GM20000 (cell line): ENCODE results near the gene TMEM132A.
A peak's percentile ranks its signal among the peaks of the same experiment; 100 is the strongest.

Source experiments
- DNase-seq: peaks from one replicate; pipeline ENCODE4 v3.0.0; 2012; ENCODE audit warnings: low spot score
- TF ChIP-seq, protein P1 (sequence below): IDR thresholded peaks from 2 replicates; pipeline ENCODE4 v1.5.1; 2012; ENCODE audit warnings: mild to moderate bottlenecking, control low read depth; ENCODE audit errors: extremely low read depth, missing control alignments

TMEM132A gene

DNA sequence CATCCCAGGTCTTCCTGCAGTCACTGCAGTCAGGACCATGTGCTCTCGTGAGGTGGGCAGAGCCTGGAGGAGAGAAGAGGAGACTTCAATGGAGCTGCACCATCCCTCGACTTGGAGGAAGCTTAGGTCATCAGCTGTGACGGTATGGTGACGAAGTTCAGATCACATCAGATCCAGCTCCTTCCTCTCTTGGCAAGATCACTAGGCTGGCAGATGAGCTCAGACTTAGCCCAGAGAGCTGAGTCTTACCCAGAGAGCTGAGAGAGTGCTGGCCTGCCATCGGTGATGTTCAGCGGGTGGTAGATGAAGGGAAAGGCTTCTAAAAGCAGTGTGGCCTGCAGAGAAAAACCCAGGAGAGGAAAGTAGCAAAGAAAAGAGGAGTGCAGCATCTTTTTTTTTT lies 29.5 kb downstream of the TMEM132A start:
- no peak for DNase-seq

DNA sequence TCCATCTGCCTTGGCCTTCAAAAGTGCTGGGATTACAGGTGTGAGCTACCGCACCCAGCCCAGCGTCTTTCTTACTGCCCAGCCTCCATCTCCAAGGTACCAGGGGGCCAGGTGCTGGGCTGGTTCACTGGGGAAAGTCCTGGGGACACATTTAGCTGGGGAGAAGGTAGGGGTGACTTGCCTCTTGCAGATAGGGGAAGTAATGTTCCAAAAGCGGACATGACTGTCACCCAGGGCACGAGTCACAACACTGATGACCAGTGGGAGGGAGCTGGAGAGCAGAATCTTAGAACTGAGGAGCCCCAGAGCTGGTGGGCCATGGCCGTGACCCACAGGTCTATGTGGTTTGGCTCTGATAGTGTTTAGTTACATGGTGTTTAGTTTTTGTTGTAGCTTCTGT lies 30.2 kb downstream of the TMEM132A start:
- TF ChIP-seq, protein P1, sequence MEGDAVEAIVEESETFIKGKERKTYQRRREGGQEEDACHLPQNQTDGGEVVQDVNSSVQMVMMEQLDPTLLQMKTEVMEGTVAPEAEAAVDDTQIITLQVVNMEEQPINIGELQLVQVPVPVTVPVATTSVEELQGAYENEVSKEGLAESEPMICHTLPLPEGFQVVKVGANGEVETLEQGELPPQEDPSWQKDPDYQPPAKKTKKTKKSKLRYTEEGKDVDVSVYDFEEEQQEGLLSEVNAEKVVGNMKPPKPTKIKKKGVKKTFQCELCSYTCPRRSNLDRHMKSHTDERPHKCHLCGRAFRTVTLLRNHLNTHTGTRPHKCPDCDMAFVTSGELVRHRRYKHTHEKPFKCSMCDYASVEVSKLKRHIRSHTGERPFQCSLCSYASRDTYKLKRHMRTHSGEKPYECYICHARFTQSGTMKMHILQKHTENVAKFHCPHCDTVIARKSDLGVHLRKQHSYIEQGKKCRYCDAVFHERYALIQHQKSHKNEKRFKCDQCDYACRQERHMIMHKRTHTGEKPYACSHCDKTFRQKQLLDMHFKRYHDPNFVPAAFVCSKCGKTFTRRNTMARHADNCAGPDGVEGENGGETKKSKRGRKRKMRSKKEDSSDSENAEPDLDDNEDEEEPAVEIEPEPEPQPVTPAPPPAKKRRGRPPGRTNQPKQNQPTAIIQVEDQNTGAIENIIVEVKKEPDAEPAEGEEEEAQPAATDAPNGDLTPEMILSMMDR, result no peak
- DNase-seq, result peak; percentile 56

More for the DNA sequence above, 29.5 kb downstream of the TMEM132A start:
- TF ChIP-seq, protein P1, result no peak

DNA sequence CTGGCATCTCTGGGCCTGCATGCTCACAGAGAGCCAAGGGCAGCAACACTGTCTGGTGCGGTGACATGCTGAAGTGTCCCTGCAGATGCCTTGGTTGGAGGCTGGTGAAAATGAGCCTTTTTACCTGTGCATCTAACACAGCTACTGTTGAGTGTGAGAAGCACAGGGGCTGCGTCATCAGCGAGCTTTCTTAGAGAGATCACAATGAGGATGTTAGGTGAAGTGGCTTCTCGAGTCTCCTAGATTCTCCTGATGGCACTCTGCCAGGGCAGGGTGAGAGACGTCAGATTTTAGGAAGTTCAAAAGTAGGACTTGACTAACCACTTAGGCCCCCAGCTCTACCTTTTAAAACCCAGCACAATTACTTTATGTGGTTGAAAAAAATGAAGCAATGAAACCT lies 31.3 kb downstream of the TMEM132A start:
- TF ChIP-seq, protein P1, result no peak
- no peak for DNase-seq

DNA sequence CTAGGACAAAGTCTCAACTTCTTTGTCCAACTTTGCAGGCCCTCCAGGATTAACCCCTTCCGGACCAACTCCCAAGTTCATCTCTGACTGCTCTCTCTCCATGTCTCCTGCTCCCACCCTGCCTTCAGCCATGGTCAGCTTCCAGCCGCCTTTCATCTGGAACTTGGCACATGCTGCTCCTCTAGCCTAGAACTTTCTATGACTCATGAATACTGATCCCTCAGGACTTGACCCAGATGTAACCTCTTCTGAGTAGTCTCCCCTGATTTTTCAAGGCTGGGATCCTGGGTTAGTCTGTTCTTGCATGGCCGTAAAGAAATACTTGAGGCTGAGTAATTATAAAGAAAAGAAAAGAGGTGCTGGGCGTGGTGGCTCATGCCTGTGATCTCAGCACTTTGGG lies 32.9 kb downstream of the TMEM132A start:
- TF ChIP-seq, protein P1, result no peak
- no peak for DNase-seq

DNA sequence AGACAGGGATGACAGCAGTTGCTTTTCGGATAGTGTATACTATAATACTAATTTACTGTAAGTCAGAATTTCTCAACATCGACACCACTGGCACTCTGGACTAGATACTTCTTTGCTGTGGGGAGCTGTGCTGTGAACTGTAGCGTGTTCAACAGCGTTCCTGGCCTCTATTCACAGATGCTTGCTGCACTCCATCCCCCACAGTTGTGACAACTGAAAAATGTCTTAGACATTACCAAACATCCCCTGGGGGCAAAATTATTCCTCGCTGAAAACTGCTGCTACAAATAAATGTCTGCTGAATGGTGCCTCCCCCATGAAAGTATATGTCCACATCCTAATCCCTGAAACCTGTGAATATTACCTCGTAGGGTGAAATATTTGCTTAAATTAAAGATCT lies 35.2 kb downstream of the TMEM132A start:
- DNase-seq, result no peak
- TF ChIP-seq, protein P1, result no peak

DNA sequence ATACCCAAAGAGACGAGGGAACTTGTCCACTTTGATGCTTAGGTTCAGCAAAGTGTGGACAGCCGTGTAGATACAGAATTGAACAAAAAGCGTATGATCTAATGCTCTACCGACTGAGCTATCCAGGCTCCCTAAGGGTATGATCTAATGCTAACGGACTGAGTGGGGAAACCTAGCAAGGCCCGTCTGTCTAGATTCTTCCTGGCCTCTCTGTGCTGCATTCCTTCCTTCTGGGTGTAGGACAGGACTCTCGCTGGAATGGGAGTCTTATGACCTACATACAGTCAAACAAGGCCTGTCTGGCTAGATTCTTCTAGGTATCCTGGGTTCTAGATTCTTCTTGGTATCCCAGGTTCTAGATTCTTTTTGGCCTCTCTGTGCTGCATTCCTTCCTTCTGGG lies 36.1 kb downstream of the TMEM132A start:
- no peak for DNase-seq
- TF ChIP-seq, protein P1, result no peak

DNA sequence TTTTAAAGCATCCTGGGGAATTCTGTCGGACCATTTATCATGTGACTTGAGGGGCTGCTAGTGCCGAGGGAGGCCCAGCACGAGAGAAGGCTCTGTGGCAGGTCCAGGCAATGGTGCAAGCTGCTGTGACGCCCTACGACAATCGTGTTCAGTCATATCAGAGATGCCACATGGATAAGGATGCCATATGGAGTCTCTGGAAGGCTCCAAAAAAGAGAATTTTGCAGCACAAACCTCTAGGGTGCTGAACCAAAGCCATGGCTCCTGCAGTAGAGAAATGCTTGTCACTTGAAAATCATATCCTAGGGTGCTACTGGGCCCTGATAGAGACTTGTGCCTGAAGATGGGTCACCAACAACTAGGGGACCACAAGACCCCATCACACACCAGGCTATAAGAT lies 40.5 kb downstream of the TMEM132A start:
- TF ChIP-seq, protein P1, result no peak

DNA sequence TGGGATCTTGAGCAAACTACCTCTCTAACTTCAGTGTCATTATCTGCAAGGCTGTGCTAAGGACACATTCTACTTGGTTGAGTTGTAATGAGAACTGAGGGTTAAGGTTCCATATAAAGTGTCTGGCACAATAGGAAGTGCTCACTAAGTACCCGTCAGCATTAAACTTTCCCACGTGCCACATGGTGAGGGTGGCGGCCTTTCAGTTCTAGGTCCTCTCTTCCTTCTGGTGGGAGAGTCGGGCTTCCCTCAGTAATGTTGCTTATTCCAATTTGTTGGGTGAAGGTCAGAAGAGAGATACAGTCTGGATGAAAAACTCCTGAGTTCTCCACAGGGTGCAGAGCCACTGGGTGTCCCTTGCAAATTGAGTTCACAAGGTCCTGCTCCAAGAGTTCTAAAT lies 42.6 kb downstream of the TMEM132A start:
- no peak for DNase-seq
- TF ChIP-seq, protein P1, result no peak

More for the DNA sequence above, 40.5 kb downstream of the TMEM132A start:
- DNase-seq, result no peak
